DND-41 (cell line): ENCODE measurements around the gene TANC2.

Experiments
- ATAC-seq: fragments of 200-7000 bp; cut with Tn5 transposase; 3 replicates; pipeline ENCODE4 v1.9.1; 2021; ENCODE audit warnings: low read depth; ENCODE audit not compliant: insufficient read depth
- DNase-seq: peaks from one replicate; pipeline ENCODE4 v3.0.0-alpha.2; 2020
- H2AFZ ChIP-seq: 2 replicates; pipeline ENCODE4 v1.6.0; 2012; ENCODE audit warnings: low read depth, low read length
- H3K27ac ChIP-seq: 2 replicates; pipeline ENCODE4 v1.5.1; 2012; ENCODE audit warnings: low read length, inconsistent platforms
- H3K27me3 ChIP-seq: fragments of 200-600 bp; sonication (generic); 2 replicates; pipeline ENCODE4 v1.6.0; 2012; ENCODE audit warnings: low read length, mild to moderate bottlenecking, inconsistent platforms; ENCODE audit not compliant: insufficient read depth, poor library complexity
- H3K36me3 ChIP-seq: 2 replicates; pipeline ENCODE4 v1.5.1; 2012; ENCODE audit warnings: low read length, inconsistent platforms; ENCODE audit not compliant: insufficient read depth
- H3K4me1 ChIP-seq: 2 replicates; pipeline ENCODE4 v1.5.1; 2012; ENCODE audit warnings: mild to moderate bottlenecking, low read length; ENCODE audit not compliant: insufficient read depth
- H3K4me2 ChIP-seq: 2 replicates; pipeline ENCODE4 v1.6.0; 2012; ENCODE audit warnings: mild to moderate bottlenecking, moderate library complexity, low read length, inconsistent platforms; ENCODE audit not compliant: insufficient read depth
- H3K4me3 ChIP-seq, 2 experiments: fragments of 200-600 bp in 1 of 2; shearing (Covaris generic) in 1 of 2; 2 replicates each; pipeline ENCODE4 v1.5.1; 2012 to 2016; ENCODE audit warnings: inconsistent platforms in 2 of 2, low read length in 2 of 2, mild to moderate bottlenecking in 2 of 2, low read depth in 1 of 2, moderate library complexity in 1 of 2
- H3K79me2 ChIP-seq: 2 replicates; pipeline ENCODE4 v1.6.0; 2012; ENCODE audit warnings: low read length, inconsistent platforms; ENCODE audit not compliant: insufficient read depth
- H3K9ac ChIP-seq: 2 replicates; pipeline ENCODE4 v1.6.0; 2012; ENCODE audit warnings: low read depth, mild to moderate bottlenecking, inconsistent platforms, low read length, moderate library complexity
- H3K9me3 ChIP-seq: 2 replicates; pipeline ENCODE4 v1.5.1; 2012; ENCODE audit warnings: low read length, moderate library complexity, mild to moderate bottlenecking, inconsistent platforms; ENCODE audit not compliant: insufficient read depth, severe bottlenecking
- H4K20me1 ChIP-seq: 2 replicates; pipeline ENCODE4 v1.6.0; 2012; ENCODE audit warnings: low read length; ENCODE audit not compliant: insufficient read depth
- EZH2 ChIP-seq: IDR thresholded peaks from 3 replicates; pipeline ENCODE4 v1.6.1; 2012; ENCODE audit warnings: borderline replicate concordance, low read depth, mild to moderate bottlenecking, moderate library complexity, low read length, inconsistent platforms; ENCODE audit not compliant: severe bottlenecking
- TF ChIP-seq, protein P1 (sequence below): IDR thresholded peaks from 2 replicates; pipeline ENCODE4 v1.5.1; 2012; ENCODE audit warnings: borderline replicate concordance, low read length, moderate library complexity, mild to moderate bottlenecking; ENCODE audit not compliant: poor library complexity, severe bottlenecking; ENCODE audit errors: extremely low read depth

Gene TANC2

DNA sequence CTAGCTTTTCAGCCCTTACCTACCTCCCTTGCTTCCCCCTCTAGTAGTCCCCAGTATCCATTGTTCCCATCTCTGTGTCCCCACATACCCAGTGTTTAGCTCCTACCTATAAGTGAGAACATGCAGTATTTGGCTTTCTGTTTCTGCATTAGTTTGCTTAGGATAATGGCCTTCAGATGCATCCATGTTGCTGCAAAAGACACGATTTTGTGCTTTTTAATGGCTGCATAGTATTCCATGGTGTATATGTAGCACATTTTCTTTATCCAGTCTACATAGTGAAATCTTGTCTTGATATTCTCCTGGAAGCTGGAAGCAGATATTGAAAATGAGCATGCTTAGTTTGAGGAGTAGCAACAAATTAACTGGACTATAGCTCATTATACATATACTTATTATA, 45.7 kb upstream of the TANC2 start:
- H3K27ac ChIP-seq, result no peak overlapping the region
- H3K4me3 ChIP-seq, result no peak overlapping the region
- no peaks in the 10 kb centered on the region for H3K9me3 ChIP-seq
- no peaks in the 10 kb centered on the region for H3K4me1 ChIP-seq
- no peaks in the 10 kb centered on the region for H3K36me3 ChIP-seq
- DNase-seq (no peak), ATAC-seq (no peak)
- H3K27me3 ChIP-seq, result peaks cover 9% of the 10 kb centered on the region
- H3K9ac ChIP-seq, result no peak overlapping the region
- H3K79me2 ChIP-seq, result no peaks in the 10 kb centered on the region
- H4K20me1 ChIP-seq, result no peaks in the 10 kb centered on the region
- TF ChIP-seq, protein P1, sequence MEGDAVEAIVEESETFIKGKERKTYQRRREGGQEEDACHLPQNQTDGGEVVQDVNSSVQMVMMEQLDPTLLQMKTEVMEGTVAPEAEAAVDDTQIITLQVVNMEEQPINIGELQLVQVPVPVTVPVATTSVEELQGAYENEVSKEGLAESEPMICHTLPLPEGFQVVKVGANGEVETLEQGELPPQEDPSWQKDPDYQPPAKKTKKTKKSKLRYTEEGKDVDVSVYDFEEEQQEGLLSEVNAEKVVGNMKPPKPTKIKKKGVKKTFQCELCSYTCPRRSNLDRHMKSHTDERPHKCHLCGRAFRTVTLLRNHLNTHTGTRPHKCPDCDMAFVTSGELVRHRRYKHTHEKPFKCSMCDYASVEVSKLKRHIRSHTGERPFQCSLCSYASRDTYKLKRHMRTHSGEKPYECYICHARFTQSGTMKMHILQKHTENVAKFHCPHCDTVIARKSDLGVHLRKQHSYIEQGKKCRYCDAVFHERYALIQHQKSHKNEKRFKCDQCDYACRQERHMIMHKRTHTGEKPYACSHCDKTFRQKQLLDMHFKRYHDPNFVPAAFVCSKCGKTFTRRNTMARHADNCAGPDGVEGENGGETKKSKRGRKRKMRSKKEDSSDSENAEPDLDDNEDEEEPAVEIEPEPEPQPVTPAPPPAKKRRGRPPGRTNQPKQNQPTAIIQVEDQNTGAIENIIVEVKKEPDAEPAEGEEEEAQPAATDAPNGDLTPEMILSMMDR, result no peak
- no peak for TF ChIP-seq EZH2
- no peak overlapping the region for H2AFZ ChIP-seq
- H3K4me2 ChIP-seq, result no peak overlapping the region

DNA sequence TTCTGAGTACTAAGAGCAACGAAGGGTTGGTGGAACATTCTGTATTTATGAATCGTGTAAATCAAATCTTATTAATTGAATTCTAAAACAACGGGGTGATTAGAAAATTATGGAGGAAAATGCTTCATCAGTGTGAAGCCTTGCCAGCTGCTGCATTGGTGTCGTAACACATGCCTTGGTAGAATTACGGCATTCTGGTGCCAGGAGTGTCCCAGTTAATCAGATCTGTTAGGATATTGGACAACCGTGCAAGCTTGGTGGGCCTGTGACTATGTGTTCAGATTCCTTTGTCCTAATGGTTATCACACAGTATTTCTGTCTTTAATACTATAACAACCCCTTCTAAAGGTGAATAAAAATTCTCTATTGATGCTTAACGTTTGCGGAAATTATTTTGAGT, 44.2 kb upstream of the TANC2 start:
- Histone ChIP-seq H2AFZ (no peak overlapping the region), H3K4me3 (no peak overlapping the region), H3K27ac (no peak overlapping the region), H3K27me3 (peaks cover 12% of the 10 kb centered on the region), H3K9me3 (no peaks in the 10 kb centered on the region), H3K36me3 (no peaks in the 10 kb centered on the region), H3K79me2 (no peaks in the 10 kb centered on the region), H3K9ac (no peak overlapping the region), H3K4me2 (no peak overlapping the region), H4K20me1 (no peaks in the 10 kb centered on the region), H3K4me1 (no peaks in the 10 kb centered on the region)
- no peak for DNase-seq
- TF ChIP-seq, protein P1, result no peak
- no peak for TF ChIP-seq EZH2
- ATAC-seq, result no peak

DNA sequence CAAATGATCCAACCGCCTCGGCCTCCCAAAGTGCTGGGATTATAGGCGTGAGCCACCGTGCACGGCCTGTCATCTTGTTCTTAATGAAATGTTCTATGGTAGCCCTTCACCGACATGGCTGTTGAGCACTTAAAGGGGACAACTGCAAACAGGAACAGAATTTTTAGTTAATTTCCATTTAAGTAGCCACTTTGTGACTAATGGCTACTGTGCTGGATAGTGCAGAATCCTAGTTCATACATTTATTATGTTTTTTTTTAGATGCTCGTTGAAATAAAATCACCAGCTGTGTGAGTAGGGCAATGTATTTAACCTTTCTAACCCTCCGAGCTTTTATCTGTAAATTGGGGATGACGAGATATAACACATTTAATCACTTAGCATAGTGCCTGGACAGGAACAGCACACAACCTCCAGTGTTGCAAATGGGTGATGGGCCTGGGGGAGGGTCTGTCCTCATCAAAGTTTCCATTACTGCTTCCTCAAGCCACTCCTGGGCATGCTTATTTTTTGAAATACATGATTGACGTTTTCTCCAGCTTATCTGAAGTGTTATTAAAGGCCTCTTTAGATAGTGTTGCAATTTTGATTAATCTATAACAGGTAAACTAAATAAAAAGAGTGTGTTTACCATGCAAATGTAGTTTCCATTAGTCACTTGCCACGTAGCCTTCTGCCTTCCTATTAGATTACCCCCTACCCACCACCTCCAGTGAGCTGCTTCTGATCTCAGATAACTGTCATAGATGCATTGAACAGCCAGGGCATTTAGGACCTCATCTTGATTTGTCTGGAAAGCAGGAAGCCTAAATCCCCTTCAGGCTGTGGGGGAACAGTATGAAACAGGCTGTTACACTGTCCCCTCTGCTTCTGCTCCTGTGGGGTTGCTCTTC, 42.5 kb upstream of the TANC2 start:
- H2AFZ ChIP-seq, result no peak overlapping the region
- no peaks in the 10 kb centered on the region for H3K79me2 ChIP-seq
- H3K27me3 ChIP-seq, result peaks cover 15% of the 10 kb centered on the region
- no peaks in the 10 kb centered on the region for H3K36me3 ChIP-seq
- no peak overlapping the region for H3K4me2 ChIP-seq
- TF ChIP-seq EZH2, result no peak
- TF ChIP-seq, protein P1, result no peak
- no peak for DNase-seq
- no peak for ATAC-seq
- no peaks in the 10 kb centered on the region for H4K20me1 ChIP-seq
- no peak overlapping the region for H3K27ac ChIP-seq
- H3K9me3 ChIP-seq, result no peaks in the 10 kb centered on the region
- no peak overlapping the region for H3K4me3 ChIP-seq
- H3K4me1 ChIP-seq, result no peaks in the 10 kb centered on the region
- H3K9ac ChIP-seq, result no peak overlapping the region
